ENCODE data around the gene FGD6. TPM values are rescaled to one million over a fixed set of nuclear protein-coding genes. Genes with fewer than 3 reads are reported as not detected.

FGD6 gene
- total RNA-seq, 1 experiment from 2014 or later: 18.2 TPM

GRCh38 chr12:95239216-95239615, 21.9 kb upstream of the FGD6 start:
- Histone ChIP-seq H3K79me2 (ENCODE audit: insufficient read depth, low read length) (peaks cover 82% of the 10 kb centered on the region), H3K9me2 (ENCODE audit: insufficient read depth) (no peaks in the 10 kb centered on the region), H4K20me1 (ENCODE audit: insufficient read depth) (0 out of 2 replicates have a peak, but pooled peaks cover 11% of the 10 kb centered on the region), H3K9ac (ENCODE audit: low read length) (no peak overlapping the region), H3K27ac (ENCODE audit: low read depth, low read length) (no peak overlapping the region), H3K36me3 (ENCODE audit: control insufficient read depth in 1 of 2, insufficient read depth in 2 of 2, low read length in 2 of 2) (no peaks in the 10 kb centered on the region), H3K27me3 (ENCODE audit: insufficient read depth, low read length) (no peaks in the 10 kb centered on the region), H3K4me3 (replicated peaks in 1 of 2; ENCODE audit: low read depth in 1 of 2, low read length in 2 of 2) (no peak overlapping the region), H2AFZ (ENCODE audit: low read depth, low read length, poor library complexity, severe bottlenecking) (no peak overlapping the region), H3K4me1 (ENCODE audit: control insufficient read depth in 1 of 2, insufficient read depth in 2 of 2, low read length in 2 of 2) (no peaks in the 10 kb centered on the region; a peak in 1 of 4 replicates), H3K9me3 (ENCODE audit: control insufficient read depth in 1 of 2, insufficient read depth in 1 of 2, low read depth in 1 of 2, low read length in 2 of 2) (no peaks in the 10 kb centered on the region), H3K4me2 (ENCODE audit: low read length) (no peak overlapping the region)
- ChIA-PET RAD21 (ENCODE audit: low non-redundant PET in 1 of 2, low total read pairs in 2 of 2, uncharacterized antibody in 2 of 2, unreplicated experiment in 2 of 2) (no interaction called here), CTCF (no interaction called here), POLR2A (interaction anchor here (0.7 kb wide), 2 partner anchors 14 to 239 kb away, joined by 3 to 4 read pairs; no protein-coding TSS in a partner anchor)
- TF ChIP-seq ZBTB33 (IDR thresholded peaks at IDR 0.05; ENCODE audit: extremely low read depth, insufficient replicate concordance, low read length) (no peak), SP1 (IDR thresholded peaks at IDR 0.05; ENCODE audit: low read depth) (no peak), MAX (IDR thresholded peaks at IDR 0.05) (no peak), ELF1 (IDR thresholded peaks at IDR 0.05; ENCODE audit: borderline replicate concordance, low read depth) (no peak), YY1 (IDR thresholded peaks at IDR 0.05; ENCODE audit: extremely low read depth, insufficient replicate concordance, low read depth, low read length) (no peak), ZNF274 (IDR thresholded peaks at IDR 0.05; ENCODE audit: low read depth, low read length) (no peak), EZH2 (IDR thresholded peaks at IDR 0.05) (no peak), ATF3 (IDR thresholded peaks at IDR 0.05) (no peak), CBX3 (IDR thresholded peaks at IDR 0.05; ENCODE audit: low read depth) (no peak), ZFX (IDR thresholded peaks at IDR 0.05) (no peak), JUND (IDR thresholded peaks at IDR 0.05) (no peak), POLR2AphosphoS5 (IDR thresholded peaks at IDR 0.05; ENCODE audit: low read depth, low read length) (no peak), SRF (IDR thresholded peaks at IDR 0.05; ENCODE audit: low read depth) (no peak), CEBPB (IDR thresholded peaks at IDR 0.05; ENCODE audit: low read depth) (no peak), POLR2A (IDR thresholded peaks at IDR 0.05; ENCODE audit: borderline replicate concordance, extremely low read depth, insufficient read depth, insufficient read length) (no peak), EGR1 (IDR thresholded peaks at IDR 0.05; ENCODE audit: low read depth) (no peak), TCF7L2 (IDR thresholded peaks at IDR 0.05; ENCODE audit: borderline replicate concordance, extremely low read depth, insufficient read depth, insufficient read length) (no peak)
- intact Hi-C loops (cut with micrococcal nuclease): no loop called here
- no peak for ATAC-seq
- DNase-seq (ENCODE audit: low read depth, low spot score): no peak
- no TSS peak for BruUV-seq (replicated peaks)
